GM12878 (cell line): ENCODE measurements around the gene PARN. TPM values are rescaled to one million over a fixed set of nuclear protein-coding genes. Genes with fewer than 3 reads are reported as not detected.

Experiments used
- ATAC-seq: fragments of 200-7000 bp; cut with Tn5 transposase; 3 replicates; pipeline ENCODE4 v1.9.1; 2020; ENCODE audit warnings: mild to moderate bottlenecking, moderate library complexity
- BruUV-seq: library from RNA; stranded (reverse); fragments of 400-500 nt; replicated peaks from 2 replicates; lab custom pipeline; 2021; lab: Mats Ljungman, UMichigan
- CTCF ChIA-PET: fragments of 300-600 bp; sonication (Branson Sonifier 250); formaldehyde crosslinking; extraction: SDS; loops from one replicate; lab custom pipeline; 2021; ENCODE audit warnings: inconsistent platforms; lab: Yijun Ruan, JAX
- POLR2A ChIA-PET: fragments of 350-600 bp; formaldehyde crosslinking; extraction: SDS; loops from one replicate; lab custom pipeline; 2021; ENCODE audit warnings: inconsistent platforms; lab: Charles Lee
- RAD21 ChIA-PET: fragments of 300-600 bp; sonication (Branson Sonifier 250); formaldehyde crosslinking; loops from one replicate; lab custom pipeline; 2023; ENCODE audit warnings: antibody characterized with exemption; ENCODE audit not compliant: unreplicated experiment; lab: Charles Lee
- SMC1A ChIA-PET: fragments of 300-600 bp; sonication (Branson Sonifier 250); formaldehyde crosslinking; loops from one replicate; lab custom pipeline; 2023; ENCODE audit not compliant: unreplicated experiment, uncharacterized antibody; lab: Charles Lee
- DNase-seq: peaks from one replicate; pipeline ENCODE4 v3.0.0-alpha.2; 2011; ENCODE audit warnings: low read depth, low spot score
- FAIRE-seq: peaks from 3 replicates; lab custom pipeline; 2011; peaks lifted over from hg19 to GRCh38; lab: Jason Lieb, UNC
- H2AFZ ChIP-seq: 2 replicates; pipeline ENCODE4 v1.6.0; 2011; ENCODE audit warnings: low read depth, low read length, control low read depth; ENCODE audit not compliant: control insufficient read depth
- H3K27ac ChIP-seq: 2 replicates; pipeline ENCODE4 v1.5.1; 2011; ENCODE audit warnings: control low read depth; ENCODE audit not compliant: control insufficient read depth, insufficient read depth
- H3K27me3 ChIP-seq, 2 experiments: replicated peaks in 1 of 2; 2 replicates each; pipeline versions ENCODE4 v1.6.0 to v1.6.1; 2011; ENCODE audit warnings: low read length in 1 of 2; ENCODE audit not compliant: control insufficient read depth in 2 of 2, insufficient read depth in 2 of 2
- H3K36me3 ChIP-seq, 2 experiments: 2 replicates each; pipeline ENCODE4 v1.5.1; 2011; ENCODE audit warnings: low read length in 1 of 2; ENCODE audit not compliant: control insufficient read depth in 2 of 2, insufficient read depth in 2 of 2
- H3K4me1 ChIP-seq: 2 replicates; pipeline ENCODE4 v1.6.1; 2011; ENCODE audit warnings: mild to moderate bottlenecking, low read length, moderate library complexity, mixed read lengths; ENCODE audit not compliant: control insufficient read depth, insufficient read depth
- H3K4me2 ChIP-seq: 2 replicates; pipeline ENCODE4 v1.6.0; 2011; ENCODE audit warnings: control low read depth; ENCODE audit not compliant: control insufficient read depth, insufficient read depth
- H3K4me3 ChIP-seq: fragments of 200-600 bp; sonication (generic); 2 replicates; pipeline ENCODE4 v1.5.1; 2016
- H3K79me2 ChIP-seq: 2 replicates; pipeline ENCODE4 v1.6.0; 2011; ENCODE audit warnings: low read length; ENCODE audit not compliant: control insufficient read depth, insufficient read depth
- H3K9ac ChIP-seq: 2 replicates; pipeline ENCODE4 v1.8.0; 2011; ENCODE audit warnings: low read length, control low read depth, mixed read lengths; ENCODE audit not compliant: control insufficient read depth, insufficient read depth
- H3K9me3 ChIP-seq: replicated peaks from 3 replicates; pipeline ENCODE4 v1.5.1; 2011; ENCODE audit warnings: mild to moderate bottlenecking, low read length; ENCODE audit not compliant: control insufficient read depth, insufficient read depth
- H4K20me1 ChIP-seq: 2 replicates; pipeline ENCODE4 v1.6.0; 2011; ENCODE audit not compliant: control insufficient read depth, insufficient read depth
- BCL11A ChIP-seq: IDR thresholded peaks from 2 replicates; pipeline ENCODE4 v1.6.1; 2011; ENCODE audit warnings: low read depth, low read length
- BCL3 ChIP-seq: IDR thresholded peaks from 2 replicates; pipeline ENCODE4 v1.6.1; 2011; ENCODE audit warnings: borderline replicate concordance, low read depth, mild to moderate bottlenecking, moderate library complexity, low read length; ENCODE audit not compliant: insufficient read depth, poor library complexity, severe bottlenecking
- BHLHE40 ChIP-seq, 2 experiments: fragments of 450-650 bp in 1 of 2; IDR thresholded peaks; 2 replicates each; pipeline ENCODE4 v1.6.1; 2011 to 2017; ENCODE audit warnings: low read depth in 2 of 2, borderline replicate concordance in 1 of 2, improper control_type of control experiment in 1 of 2, low read length in 1 of 2, mild to moderate bottlenecking in 1 of 2
- CEBPB ChIP-seq, 2 experiments: fragments of 150-350 bp in 1 of 2; IDR thresholded peaks; 2 replicates each; pipeline ENCODE4 v1.6.1; 2012 to 2014; ENCODE audit warnings: low read depth in 2 of 2, low read length in 2 of 2, borderline replicate concordance in 1 of 2, inconsistent platforms in 1 of 2
- EGR1 ChIP-seq, 2 experiments: IDR thresholded peaks; 1 replicate in 1 of 2; 2 replicates in 1 of 2; pipeline ENCODE4 v1.6.1; 2011 to 2012; ENCODE audit warnings: low read depth in 2 of 2, low read length in 2 of 2, borderline replicate concordance in 1 of 2, mild to moderate bottlenecking in 1 of 2, moderate library complexity in 1 of 2
- HDGF ChIP-seq: fragments of 450-650 bp; IDR thresholded peaks from 2 replicates; pipeline ENCODE4 v1.6.1; 2016; ENCODE audit warnings: antibody characterized with exemption
- MTA2 ChIP-seq: fragments of 450-650 bp; IDR thresholded peaks from 2 replicates; pipeline ENCODE4 v1.6.1; 2016; ENCODE audit warnings: low read depth, mild to moderate bottlenecking, moderate library complexity
- NFYB ChIP-seq: IDR thresholded peaks from 2 replicates; pipeline ENCODE4 v1.6.1; 2011; ENCODE audit warnings: low read depth, mild to moderate bottlenecking, low read length, improper control_type of control experiment, moderate library complexity; ENCODE audit not compliant: insufficient read depth
- PKNOX1 ChIP-seq: fragments of 450-650 bp; IDR thresholded peaks from 2 replicates; pipeline ENCODE4 v1.6.1; 2016; ENCODE audit warnings: mild to moderate bottlenecking
- RAD51 ChIP-seq: fragments of 450-650 bp; IDR thresholded peaks from 2 replicates; pipeline ENCODE4 v1.6.1; 2016; ENCODE audit warnings: moderate library complexity, mild to moderate bottlenecking, inconsistent platforms
- SKIL ChIP-seq: fragments of 450-650 bp; IDR thresholded peaks from 2 replicates; pipeline ENCODE4 v1.6.1; 2017; ENCODE audit warnings: mild to moderate bottlenecking, low read depth, inconsistent platforms; ENCODE audit not compliant: poor library complexity, severe bottlenecking
- ZNF24 ChIP-seq: fragments of 450-650 bp; IDR thresholded peaks from 2 replicates; pipeline ENCODE4 v1.6.1; 2017; ENCODE audit warnings: antibody characterized with exemption, mild to moderate bottlenecking
- WGBS: methylation state at CpG from one replicate; pipeline ENCODE4 v1.1.6; 2016; ENCODE audit warnings: low lambda C conversion rate; ENCODE audit not compliant: insufficient replicate concordance, insufficient coverage; ENCODE audit errors: missing lambda C conversion rate; 5-methylcytosine and 5-hydroxymethylcytosine counted together
- in situ Hi-C: fragments of 300-500 bp; cut with MboI; formaldehyde crosslinking; loops from 9 replicates; pipeline ENCODE4 v1.14.3; 2018; ENCODE audit warnings: mixed read lengths
- intact Hi-C: fragments of 100-400 bp; cut with micrococcal nuclease; formaldehyde crosslinking; loops from one replicate; pipeline ENCODE4 v1.14.2; 2022; ENCODE audit not compliant: unreplicated experiment
- polyA plus RNA-seq, 11 experiments: library from polyadenylated mRNA; depleted of rRNA in 4 of 11; unstranded in 6 of 11; stranded (reverse) in 5 of 11; fragments of >200 nt; fragmentation: Nextera tagmentation in 4 of 11; fragmentation: Illumina TruSeq in 1 of 11; extraction: Ambion mirVana in 4 of 11; extraction: Trizol in 1 of 11; gene quantifications; 1 replicate in 1 of 11; 2 replicates in 10 of 11; pipeline versions ENCODE4 v1.2.1 to v1.2.3, GENCODE V29; 2011 to 2016; ENCODE audit warnings: inconsistent platforms in 2 of 11, missing spikeins in 2 of 11, low read depth in 1 of 11
- total RNA-seq, 4 experiments: library from RNA; depleted of rRNA in 3 of 4; stranded (reverse); fragments of >200 nt in 3 of 4; fragmentation: Illumina TruSeq in 1 of 4; extraction: Trizol in 1 of 4; gene quantifications; 2 replicates each; pipeline versions ENCODE4 v1.2.1 to v1.2.3, GENCODE V29; 2013 to 2021
- TF ChIP-seq, protein P1 (sequence below): fragments of 450-650 bp; conservative IDR thresholded peaks from 2 replicates; pipeline ENCODE4 v1.6.1; 2017; ENCODE audit warnings: mild to moderate bottlenecking, moderate library complexity
- TF ChIP-seq, protein P2 (sequence below): IDR thresholded peaks from 2 replicates; pipeline ENCODE4 v1.6.1; 2012; ENCODE audit warnings: low read depth, low read length, improper control_type of control experiment

PARN gene
- total and polyA plus RNA-seq, 10 of the 15 experiments (the other 5 are each of a cell fraction or from before 2014, with no cell fraction given): 15.6 to 77.3 (median 47.7) TPM

DNA sequence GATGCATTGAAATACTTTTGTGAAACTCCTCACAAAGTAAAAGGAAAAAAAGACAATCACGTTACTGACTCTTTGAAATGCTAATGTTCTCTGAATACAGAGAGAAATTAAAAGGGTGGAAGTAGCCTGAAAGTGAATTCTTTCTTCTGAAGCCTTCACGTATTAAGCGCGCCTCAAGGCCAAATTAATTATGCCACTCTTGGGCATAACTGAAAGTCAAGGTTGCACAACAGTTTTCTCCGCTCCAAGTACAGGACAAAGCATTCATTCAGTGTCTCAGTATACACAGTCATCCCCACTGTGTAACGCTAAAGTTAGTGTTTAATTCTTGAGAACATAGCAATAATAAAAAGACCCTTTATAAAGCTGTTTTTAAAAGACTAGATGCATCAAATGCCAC is 21.5 kb downstream of the PARN start:
- Histone ChIP-seq H2AFZ (no peak overlapping the region), H3K79me2 (peaks cover 5% of the 10 kb centered on the region)
- RAD21 ChIA-PET: interaction anchor here (0.6 to 1.9 kb wide), 7 partner anchors 21 to 360 kb away, joined by 3 to 6 read pairs (median 5); partner anchors contain the start of genes BFAR and PARN
- POLR2A ChIA-PET: interaction anchor here (0.7 to 1.6 kb wide), 4 partner anchors 8 to 251 kb away, joined by 3 to 7 read pairs (median 4); partner anchors contain the start of gene PARN
- CTCF ChIA-PET: interaction anchor here (1.3 kb wide), 1 partner anchor 689 kb away, joined by 3 read pairs; the partner anchor contains the start of gene ERCC4
- intact Hi-C loops: loop anchor here (2.0 to 10.0 kb wide), 2 partner anchors 20 to 304 kb away; no protein-coding TSS in a partner anchor
- TF ChIP-seq BCL11A: 0 out of 2 replicates have a peak, but pooled peaks have one; percentile 6
- no peak for TF ChIP-seq NFYB
- peak in 1 of 2 experiments; percentile 60; a peak in 1 of 4 replicates for TF ChIP-seq CEBPB (IDR thresholded peaks at IDR 0.05; ENCODE audit: borderline replicate concordance in 1 of 2, low read depth in 2 of 2, low read length in 2 of 2)
- TF ChIP-seq EGR1 (IDR thresholded peaks at IDR 0.05; ENCODE audit: borderline replicate concordance in 1 of 2, low read depth in 2 of 2, low read length in 2 of 2): no peak
- no peak for TF ChIP-seq RAD51
- TF ChIP-seq HDGF: no peak
- no peak for TF ChIP-seq BCL3
- TF ChIP-seq, protein P1, sequence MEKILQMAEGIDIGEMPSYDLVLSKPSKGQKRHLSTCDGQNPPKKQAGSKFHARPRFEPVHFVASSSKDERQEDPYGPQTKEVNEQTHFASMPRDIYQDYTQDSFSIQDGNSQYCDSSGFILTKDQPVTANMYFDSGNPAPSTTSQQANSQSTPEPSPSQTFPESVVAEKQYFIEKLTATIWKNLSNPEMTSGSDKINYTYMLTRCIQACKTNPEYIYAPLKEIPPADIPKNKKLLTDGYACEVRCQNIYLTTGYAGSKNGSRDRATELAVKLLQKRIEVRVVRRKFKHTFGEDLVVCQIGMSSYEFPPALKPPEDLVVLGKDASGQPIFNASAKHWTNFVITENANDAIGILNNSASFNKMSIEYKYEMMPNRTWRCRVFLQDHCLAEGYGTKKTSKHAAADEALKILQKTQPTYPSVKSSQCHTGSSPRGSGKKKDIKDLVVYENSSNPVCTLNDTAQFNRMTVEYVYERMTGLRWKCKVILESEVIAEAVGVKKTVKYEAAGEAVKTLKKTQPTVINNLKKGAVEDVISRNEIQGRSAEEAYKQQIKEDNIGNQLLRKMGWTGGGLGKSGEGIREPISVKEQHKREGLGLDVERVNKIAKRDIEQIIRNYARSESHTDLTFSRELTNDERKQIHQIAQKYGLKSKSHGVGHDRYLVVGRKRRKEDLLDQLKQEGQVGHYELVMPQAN: no peak
- TF ChIP-seq ZNF24: peak; percentile 81; the same call in 1 of the 2 replicates
- TF ChIP-seq, protein P2, sequence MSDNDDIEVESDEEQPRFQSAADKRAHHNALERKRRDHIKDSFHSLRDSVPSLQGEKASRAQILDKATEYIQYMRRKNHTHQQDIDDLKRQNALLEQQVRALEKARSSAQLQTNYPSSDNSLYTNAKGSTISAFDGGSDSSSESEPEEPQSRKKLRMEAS: no peak
- no peak for TF ChIP-seq SKIL
- 0 out of 2 replicates have a peak, but pooled peaks have one; percentile 2 for TF ChIP-seq MTA2
- TF ChIP-seq PKNOX1: no peak
- TF ChIP-seq BHLHE40 (IDR thresholded peaks at IDR 0.05; ENCODE audit: borderline replicate concordance in 1 of 2, low read depth in 2 of 2, low read length in 1 of 2): peak; percentile 8 to 19; a peak in 1 of 4 replicates
- TF ChIP-seq, all 136 proteins: peak for 5
- Histone ChIP-seq H3K27ac (peak overlapping the region; percentile 94), H3K4me1 (peaks cover 42% of the 10 kb centered on the region), H3K27me3 (no peaks in the 10 kb centered on the region), H3K9ac (peak overlapping the region; percentile 3; the same call in 1 of the 2 replicates), H3K4me2 (peak overlapping the region; percentile 92), H3K36me3 (peaks cover 5 to 18% of the 10 kb centered on the region in 2 experiments), H3K4me3 (peak overlapping the region; percentile 51), H3K9me3 (no peaks in the 10 kb centered on the region), H4K20me1 (no peaks in the 10 kb centered on the region)
- 48% methylated on average over 6 of the region's 6 CpGs for WGBS
- no peak for DNase-seq
- ATAC-seq: peak; percentile 70
- in situ Hi-C loops: no loop called here
- FAIRE-seq: no peak
- SMC1A ChIA-PET: interaction anchor here (1.0 to 3.1 kb wide), 16 partner anchors 9 to 298 kb away, joined by 3 to 22 read pairs (median 5); partner anchors contain the start of gene PARN
- BruUV-seq: no TSS peak
